Measurements from ENCODE around the gene KLK2. TPM values are rescaled to one million over a fixed set of nuclear protein-coding genes. Genes with fewer than 3 reads are reported as not detected.
"Not testable (repeated sequence)": the region's sequence is repeated elsewhere in the genome, so short reads cannot be mapped to it uniquely, and the experiment has no call there.

The KLK2 gene
- total RNA-seq, 1 donor from 2014 or later = not detected

DNA sequence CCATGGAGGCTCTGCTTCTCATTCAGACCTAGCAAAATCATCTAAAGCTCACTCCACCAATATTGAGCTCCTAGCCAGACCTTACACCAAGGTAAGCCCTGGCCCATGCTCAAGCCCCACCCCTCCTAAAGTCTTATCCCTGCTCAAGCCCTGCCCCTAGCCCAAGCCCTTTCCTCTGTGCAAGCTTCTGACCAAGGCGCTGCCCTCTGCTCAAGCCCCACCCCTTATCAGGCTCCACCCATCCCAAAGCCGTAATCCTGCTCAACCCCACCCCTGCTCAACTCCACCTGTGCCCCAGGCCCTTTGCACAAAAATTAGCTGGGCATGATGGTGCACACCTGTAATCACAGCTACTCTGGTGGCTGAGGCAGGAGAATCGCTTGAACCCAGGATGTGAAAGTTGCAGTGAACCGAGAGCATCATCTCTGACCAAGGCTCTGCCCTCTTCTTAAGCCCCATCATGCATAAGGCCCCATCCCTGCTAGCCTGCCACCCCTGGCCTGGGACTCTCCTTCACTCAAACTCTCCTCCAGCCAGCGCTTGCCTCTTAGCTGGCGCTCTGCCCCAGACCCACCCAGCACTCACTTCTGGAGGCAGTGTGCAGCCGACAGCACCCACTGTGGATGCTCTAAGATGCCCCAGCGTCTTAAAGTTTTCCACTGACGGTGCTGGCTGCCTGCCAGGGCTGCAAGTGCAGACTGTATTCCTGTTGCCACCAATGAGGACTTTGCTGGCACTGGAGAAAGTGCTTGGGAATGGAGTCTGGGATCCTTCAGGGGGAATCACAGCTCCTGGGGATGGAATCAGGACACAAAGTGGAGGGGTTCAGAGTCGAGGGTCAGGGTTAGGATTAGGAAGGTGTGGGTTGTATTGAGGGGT, 21.5 kb downstream of the KLK2 start:
- H3K4me1 Mint-ChIP-seq = no peaks in the 10 kb centered on the region
- H3K27ac Mint-ChIP-seq (ENCODE audit: unreplicated experiment) = no peak overlapping the region
- peaks cover 85% of the 10 kb centered on the region for H3K27me3 Mint-ChIP-seq (ENCODE audit: low read depth)

DNA sequence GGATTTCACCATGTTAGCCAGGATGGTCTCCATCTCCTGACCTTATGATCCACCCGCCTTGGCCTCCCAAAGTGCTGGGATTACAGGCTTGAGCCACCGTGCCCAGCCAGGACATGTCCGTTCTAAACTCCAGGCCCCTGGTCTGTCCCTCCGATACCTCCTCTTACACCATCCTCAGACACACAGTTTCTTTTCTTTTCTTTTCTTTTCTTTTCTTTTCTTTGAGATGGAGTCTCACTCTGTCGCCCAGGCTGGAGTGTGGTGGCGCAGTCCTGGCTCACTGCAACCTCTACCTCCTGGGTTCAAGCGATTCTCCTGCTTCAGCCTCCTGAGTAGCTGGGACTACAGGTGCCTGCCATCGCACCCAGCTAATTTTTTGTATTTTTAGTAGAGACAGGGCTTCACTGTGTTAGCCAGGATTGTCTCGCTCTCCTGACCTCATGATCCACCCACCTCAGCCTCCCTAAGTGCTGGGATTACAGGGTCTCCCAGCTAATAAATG, 22.9 kb downstream of the KLK2 start:
- Mint-ChIP-seq H3K27ac (ENCODE audit: unreplicated experiment) (peak overlapping the region; percentile 71), H3K27me3 (ENCODE audit: low read depth) (peaks cover 80% of the 10 kb centered on the region)
- not testable (repeated sequence) for H3K4me3 Mint-ChIP-seq; DNase-seq (ENCODE audit: low read depth, low spot score); H3K36me3 Mint-ChIP-seq (ENCODE audit: low read depth); H3K4me1 Mint-ChIP-seq; H3K9me3 Mint-ChIP-seq

More for the DNA sequence above, 21.5 kb downstream of the KLK2 start:
- Mint-ChIP-seq H3K4me3 (no peak overlapping the region), H3K36me3 (ENCODE audit: low read depth) (no peaks in the 10 kb centered on the region), H3K9me3 (no peaks in the 10 kb centered on the region)
- TF ChIP-seq, protein P1, sequence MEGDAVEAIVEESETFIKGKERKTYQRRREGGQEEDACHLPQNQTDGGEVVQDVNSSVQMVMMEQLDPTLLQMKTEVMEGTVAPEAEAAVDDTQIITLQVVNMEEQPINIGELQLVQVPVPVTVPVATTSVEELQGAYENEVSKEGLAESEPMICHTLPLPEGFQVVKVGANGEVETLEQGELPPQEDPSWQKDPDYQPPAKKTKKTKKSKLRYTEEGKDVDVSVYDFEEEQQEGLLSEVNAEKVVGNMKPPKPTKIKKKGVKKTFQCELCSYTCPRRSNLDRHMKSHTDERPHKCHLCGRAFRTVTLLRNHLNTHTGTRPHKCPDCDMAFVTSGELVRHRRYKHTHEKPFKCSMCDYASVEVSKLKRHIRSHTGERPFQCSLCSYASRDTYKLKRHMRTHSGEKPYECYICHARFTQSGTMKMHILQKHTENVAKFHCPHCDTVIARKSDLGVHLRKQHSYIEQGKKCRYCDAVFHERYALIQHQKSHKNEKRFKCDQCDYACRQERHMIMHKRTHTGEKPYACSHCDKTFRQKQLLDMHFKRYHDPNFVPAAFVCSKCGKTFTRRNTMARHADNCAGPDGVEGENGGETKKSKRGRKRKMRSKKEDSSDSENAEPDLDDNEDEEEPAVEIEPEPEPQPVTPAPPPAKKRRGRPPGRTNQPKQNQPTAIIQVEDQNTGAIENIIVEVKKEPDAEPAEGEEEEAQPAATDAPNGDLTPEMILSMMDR (conservative IDR thresholded peaks at IDR 0.05) = no peak
- DNase-seq (ENCODE audit: low read depth, low spot score) = no peak

DNA sequence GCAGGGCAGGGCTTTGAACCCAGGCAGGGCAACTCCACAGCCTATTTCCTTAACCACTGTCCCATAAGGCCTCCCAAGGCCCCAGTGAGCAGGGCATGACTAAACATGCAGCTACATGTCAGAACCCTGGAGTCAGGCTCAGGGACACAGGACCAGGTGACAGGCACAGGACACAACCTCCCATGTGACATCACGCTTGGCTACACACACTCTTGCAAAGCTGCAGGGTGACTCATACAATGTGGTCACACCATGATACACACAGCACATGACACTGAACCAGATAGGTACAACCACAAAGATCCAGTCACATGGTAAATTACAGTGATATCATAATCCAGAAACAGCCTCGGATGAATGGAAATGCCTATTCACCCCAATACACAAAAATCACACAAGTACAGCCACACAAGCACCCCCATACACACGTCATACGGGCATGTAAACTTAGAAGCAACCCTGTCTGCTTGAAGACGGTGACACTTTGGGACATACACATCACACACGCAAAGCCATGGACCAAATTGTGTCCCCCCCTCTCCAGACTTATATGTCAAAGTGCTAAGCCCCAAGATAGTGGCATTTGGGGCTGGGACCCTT, 23.5 kb downstream of the KLK2 start:
- Mint-ChIP-seq H3K9me3 (no peaks in the 10 kb centered on the region), H3K27me3 (ENCODE audit: low read depth) (peaks cover 80% of the 10 kb centered on the region), H3K4me1 (no peaks in the 10 kb centered on the region), H3K4me3 (no peak overlapping the region), H3K27ac (ENCODE audit: unreplicated experiment) (no peak overlapping the region), H3K36me3 (ENCODE audit: low read depth) (no peaks in the 10 kb centered on the region)
- TF ChIP-seq, protein P1 (conservative IDR thresholded peaks at IDR 0.05) = no peak
- DNase-seq (ENCODE audit: low read depth, low spot score) = no peak

DNA sequence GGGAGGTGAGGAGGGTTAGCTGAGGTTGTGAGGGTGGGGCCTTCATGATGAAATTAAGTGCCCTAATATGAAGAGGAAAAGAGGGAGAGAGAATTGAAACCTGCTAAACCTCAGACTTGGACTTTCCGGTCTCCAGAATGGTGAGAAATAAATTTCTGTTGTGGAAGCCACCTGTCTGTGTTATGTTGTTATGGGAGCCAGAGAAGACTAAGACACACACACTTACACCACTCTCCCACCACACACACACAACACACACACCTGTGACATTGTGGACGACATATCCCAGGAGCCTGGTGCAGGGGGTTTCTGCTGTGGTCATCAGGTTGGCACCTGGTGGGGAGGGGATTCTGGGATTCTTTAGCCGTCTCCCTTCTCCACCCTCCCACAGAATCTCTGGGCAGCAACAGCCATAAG, 24.0 kb downstream of the KLK2 start:
- Mint-ChIP-seq H3K36me3 (ENCODE audit: low read depth) (no peaks in the 10 kb centered on the region), H3K4me3 (no peak overlapping the region), H3K27me3 (ENCODE audit: low read depth) (peaks cover 75% of the 10 kb centered on the region), H3K9me3 (no peaks in the 10 kb centered on the region), H3K27ac (ENCODE audit: unreplicated experiment) (no peak overlapping the region), H3K4me1 (no peaks in the 10 kb centered on the region)
- TF ChIP-seq, protein P1 (conservative IDR thresholded peaks at IDR 0.05) = no peak
- DNase-seq (ENCODE audit: low read depth, low spot score) = no peak

DNA sequence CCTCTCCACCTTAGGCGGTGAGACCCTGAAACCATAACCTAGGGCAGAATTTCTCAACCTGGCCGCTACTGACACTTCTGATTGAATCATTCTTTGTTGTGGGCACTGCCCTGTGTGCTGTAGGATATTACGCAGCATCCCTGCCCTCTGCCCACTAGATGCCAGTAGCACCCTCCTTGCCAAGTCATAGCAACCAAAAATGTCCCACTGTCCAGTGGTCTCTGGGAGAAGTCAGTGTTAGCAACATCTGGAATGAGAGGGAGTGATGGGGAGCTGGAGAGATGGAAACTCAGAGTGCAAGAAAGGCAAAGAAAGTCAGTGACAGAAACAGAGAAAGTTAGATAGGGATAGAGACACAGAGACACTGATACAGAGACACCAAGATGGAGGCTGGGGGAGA, 24.4 kb downstream of the KLK2 start:
- Mint-ChIP-seq H3K4me1 (no peaks in the 10 kb centered on the region), H3K9me3 (no peaks in the 10 kb centered on the region), H3K27me3 (ENCODE audit: low read depth) (peaks cover 75% of the 10 kb centered on the region), H3K27ac (ENCODE audit: unreplicated experiment) (no peak overlapping the region), H3K4me3 (no peak overlapping the region), H3K36me3 (ENCODE audit: low read depth) (no peaks in the 10 kb centered on the region)
- TF ChIP-seq, protein P1 (conservative IDR thresholded peaks at IDR 0.05) = no peak
- no peak for DNase-seq (ENCODE audit: low read depth, low spot score)

DNA sequence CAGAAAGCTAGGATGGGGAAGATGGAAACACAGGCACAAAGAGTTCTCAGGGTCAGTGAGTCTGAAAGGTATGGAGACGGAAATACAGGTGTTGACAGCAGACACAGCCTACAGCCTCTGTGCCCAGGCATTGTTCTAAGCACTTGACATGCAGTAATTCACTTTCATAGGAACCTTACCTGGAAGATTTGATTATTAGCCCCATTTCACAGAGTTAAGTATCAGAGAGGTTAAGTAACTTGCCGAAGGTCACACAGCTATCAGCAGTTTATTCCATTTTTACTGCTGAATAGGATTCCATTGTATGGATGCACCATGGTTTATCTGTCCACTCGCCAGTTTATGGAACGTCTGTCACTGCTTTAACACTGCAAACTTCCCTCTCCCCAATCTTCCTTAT, 24.8 kb downstream of the KLK2 start:
- DNase-seq (ENCODE audit: low read depth, low spot score) = no peak
- Mint-ChIP-seq H3K4me1 (no peaks in the 10 kb centered on the region), H3K27ac (ENCODE audit: unreplicated experiment) (no peak overlapping the region), H3K36me3 (ENCODE audit: low read depth) (no peaks in the 10 kb centered on the region), H3K4me3 (no peak overlapping the region), H3K9me3 (no peaks in the 10 kb centered on the region), H3K27me3 (ENCODE audit: low read depth) (peaks cover 75% of the 10 kb centered on the region)
- TF ChIP-seq, protein P1 (conservative IDR thresholded peaks at IDR 0.05) = no peak

Measured in neural crest cell (in vitro differentiated cells).